ENCODE results near the gene PUS1. TPM values are rescaled to one million over a fixed set of nuclear protein-coding genes. Genes with fewer than 3 reads are reported as not detected.
"Not testable (repeated sequence)": the region's sequence is repeated elsewhere in the genome, so short reads cannot be mapped to it uniquely, and the experiment has no call there.

PUS1 gene
- total and polyA plus RNA-seq, 4 donors, result 6.5 to 20.2 (median 18.8) TPM

DNA sequence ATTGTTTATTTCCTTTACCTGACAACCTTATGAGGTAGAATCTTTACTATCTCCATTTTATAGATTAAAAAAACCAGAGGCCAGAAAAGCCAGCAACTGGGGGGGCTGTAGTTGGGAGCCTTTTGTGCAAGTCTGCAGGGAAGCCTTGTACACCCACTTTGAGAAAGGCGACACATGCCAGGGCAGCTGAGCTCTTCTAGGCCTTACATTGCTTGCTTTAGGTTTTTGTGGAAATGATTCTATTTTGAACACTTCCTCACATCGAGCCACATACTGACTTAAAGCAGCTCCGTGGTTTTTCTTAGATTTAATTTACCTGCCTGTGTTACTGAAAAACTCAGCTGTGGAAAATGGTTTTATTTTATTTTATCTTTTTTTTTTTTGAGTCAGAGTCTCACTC lies 55.3 kb downstream of the PUS1 start:
- Histone ChIP-seq H3K27me3 (ENCODE audit: control insufficient read depth in 1 of 2, insufficient read depth in 2 of 2, low read length in 1 of 2) (no peaks in the 10 kb centered on the region), H3K9me3 (ENCODE audit: control insufficient read depth, low read length) (no peaks in the 10 kb centered on the region), H3K36me3 (ENCODE audit: control insufficient read depth in 1 of 2, insufficient read depth in 2 of 2, low read length in 1 of 2) (peaks cover 5 to 12% of the 10 kb centered on the region in 2 donors), H3K4me1 (ENCODE audit: control insufficient read depth in 1 of 2, insufficient read depth in 2 of 2, low read length in 2 of 2) (no peaks in the 10 kb centered on the region), H3K4me3 (ENCODE audit: low read length in 2 of 2) (no peak overlapping the region), H3K27ac (ENCODE audit: low read depth in 1 of 2, low read length in 2 of 2) (no peak overlapping the region)
- ATAC-seq (ENCODE audit: low FRiP score), result no peak
- 84 to 88% methylated on average over 3 of the region's 3 CpGs for WGBS, 2 donors
- intact Hi-C loops (cut with DNase I), result no loop called here
- DNase-seq, result no peak

DNA sequence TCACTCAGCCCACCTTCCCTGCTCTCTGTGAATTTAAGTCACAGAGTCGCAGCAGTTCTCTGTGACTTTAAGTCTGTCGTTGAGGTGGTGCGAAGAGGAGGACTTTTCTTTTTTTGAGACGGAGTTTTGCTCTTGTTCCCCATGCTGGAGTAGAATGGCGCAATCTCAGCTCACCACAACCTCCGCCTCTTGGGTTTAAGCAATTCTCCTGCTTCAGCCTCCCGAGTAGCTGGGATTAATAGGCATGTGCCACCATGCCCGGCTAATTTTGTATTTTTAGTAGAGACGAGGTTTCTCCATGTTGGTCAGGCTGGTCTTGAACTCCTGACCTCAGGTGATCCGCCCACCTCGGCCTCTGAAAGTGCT lies 56.4 kb downstream of the PUS1 start:
- DNase-seq, result peak; percentile 23 to 59
- H3K4me3 ChIP-seq (ENCODE audit: low read length in 2 of 2); ATAC-seq (ENCODE audit: low FRiP score); H3K27ac ChIP-seq (ENCODE audit: low read depth in 1 of 2, low read length in 2 of 2); intact Hi-C loops (cut with DNase I); H3K9me3 ChIP-seq (ENCODE audit: control insufficient read depth, low read length); H3K27me3 ChIP-seq (ENCODE audit: control insufficient read depth in 1 of 2, insufficient read depth in 2 of 2, low read length in 1 of 2); H3K4me1 ChIP-seq (ENCODE audit: control insufficient read depth in 1 of 2, insufficient read depth in 2 of 2, low read length in 2 of 2): not testable (repeated sequence)
- WGBS, 2 donors, result 92 to 94% methylated on average over 11 of the region's 11 CpGs
- peaks cover 9 to 14% of the 10 kb centered on the region in 2 donors for H3K36me3 ChIP-seq (ENCODE audit: control insufficient read depth in 1 of 2, insufficient read depth in 2 of 2, low read length in 1 of 2)

DNA sequence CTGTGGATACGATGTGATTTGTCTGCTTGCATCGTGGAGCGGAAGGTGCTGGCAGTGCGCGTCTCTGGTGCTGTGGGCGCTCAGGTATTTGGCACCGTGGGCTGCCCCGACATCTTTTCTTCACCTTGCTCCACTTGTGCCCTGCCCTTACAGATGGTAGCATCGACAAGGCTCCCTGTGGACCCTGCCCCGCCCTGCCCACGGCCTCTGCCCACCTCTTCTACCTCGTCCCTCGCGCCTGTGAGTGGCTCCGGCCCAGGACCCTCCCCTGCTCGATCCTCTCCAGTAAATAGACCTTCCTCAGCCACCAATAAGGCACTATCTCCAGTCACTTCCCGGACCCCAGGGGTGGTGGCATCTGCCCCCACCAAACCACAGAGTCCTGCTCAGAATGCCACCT lies 57.3 kb downstream of the PUS1 start:
- Histone ChIP-seq H3K9me3 (ENCODE audit: control insufficient read depth, low read length) (no peaks in the 10 kb centered on the region), H3K36me3 (ENCODE audit: control insufficient read depth in 1 of 2, insufficient read depth in 2 of 2, low read length in 1 of 2) (peaks cover 9 to 19% of the 10 kb centered on the region in 2 donors), H3K27me3 (ENCODE audit: control insufficient read depth in 1 of 2, insufficient read depth in 2 of 2, low read length in 1 of 2) (no peaks in the 10 kb centered on the region), H3K27ac (ENCODE audit: low read depth in 1 of 2, low read length in 2 of 2) (no peak overlapping the region), H3K4me3 (ENCODE audit: low read length in 2 of 2) (no peak overlapping the region), H3K4me1 (ENCODE audit: control insufficient read depth in 1 of 2, insufficient read depth in 2 of 2, low read length in 2 of 2) (no peaks in the 10 kb centered on the region)
- DNase-seq (peak in 1 of 2 donors; percentile 49), ATAC-seq (ENCODE audit: low FRiP score) (no peak)
- 94 to 95% methylated on average over 17 of the region's 17 CpGs for WGBS, 2 donors
- intact Hi-C loops (cut with DNase I), result no loop called here

DNA sequence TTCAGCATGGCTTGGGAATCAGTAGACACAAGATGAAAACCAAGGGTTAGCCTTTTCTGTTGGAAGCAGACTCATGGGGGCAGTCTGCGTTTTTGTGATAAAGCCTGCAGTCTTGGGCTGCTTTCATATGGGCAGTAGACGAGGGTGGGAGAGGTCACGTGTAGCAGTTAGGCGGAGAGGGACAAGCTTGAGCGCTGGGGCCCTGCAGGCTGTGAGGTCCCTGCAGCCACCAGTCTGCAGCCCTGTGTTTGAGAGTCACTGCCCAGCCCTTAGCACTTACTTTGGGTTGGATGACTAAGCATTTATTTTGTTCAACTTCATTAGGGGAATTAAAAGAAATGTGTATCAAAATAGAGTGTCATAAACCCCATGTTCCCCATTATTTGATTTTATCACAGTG lies 57.8 kb downstream of the PUS1 start:
- H3K9me3 ChIP-seq (ENCODE audit: control insufficient read depth, low read length), result no peaks in the 10 kb centered on the region
- 84 to 87% methylated on average over 5 of the region's 5 CpGs for WGBS, 2 donors
- ATAC-seq (ENCODE audit: low FRiP score), result no peak

DNA sequence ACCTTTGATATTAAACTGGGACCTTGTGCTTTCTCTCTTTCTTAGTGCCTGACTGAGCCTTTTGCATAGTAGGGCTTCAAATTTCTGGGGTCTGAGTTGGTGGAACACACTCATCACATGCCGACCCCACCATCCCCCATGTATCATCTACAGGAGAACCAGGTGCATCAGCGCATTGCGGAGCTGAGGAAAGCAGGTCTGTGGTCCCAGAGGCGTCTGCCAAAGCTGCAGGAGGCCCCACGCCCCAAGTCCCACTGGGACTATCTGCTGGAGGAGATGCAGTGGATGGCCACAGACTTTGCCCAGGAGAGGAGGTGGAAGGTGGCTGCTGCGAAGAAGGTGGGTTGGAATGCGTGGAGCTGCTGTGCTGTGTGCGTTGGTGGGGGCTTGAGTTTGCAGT lies 58.5 kb downstream of the PUS1 start:
- ATAC-seq (ENCODE audit: low FRiP score) (no peak), DNase-seq (peak in 1 of 2 donors; percentile 63)
- no peak overlapping the region for H3K27ac ChIP-seq (ENCODE audit: low read depth in 1 of 2, low read length in 2 of 2)
- intact Hi-C loops (cut with DNase I), result no loop called here
- no peaks in the 10 kb centered on the region for H3K4me1 ChIP-seq (ENCODE audit: control insufficient read depth in 1 of 2, insufficient read depth in 2 of 2, low read length in 2 of 2)
- no peaks in the 10 kb centered on the region for H3K9me3 ChIP-seq (ENCODE audit: control insufficient read depth, low read length)
- 89 to 92% methylated on average over 8 of the region's 8 CpGs for WGBS, 2 donors
- H3K4me3 ChIP-seq (ENCODE audit: low read length in 2 of 2), result no peak overlapping the region
- H3K27me3 ChIP-seq (ENCODE audit: control insufficient read depth in 1 of 2, insufficient read depth in 2 of 2, low read length in 1 of 2), result no peaks in the 10 kb centered on the region
- H3K36me3 ChIP-seq (ENCODE audit: control insufficient read depth in 1 of 2, insufficient read depth in 2 of 2, low read length in 1 of 2), result peaks cover 4 to 15% of the 10 kb centered on the region in 2 donors

More for the DNA sequence above, 57.8 kb downstream of the PUS1 start:
- Histone ChIP-seq H3K4me3 (ENCODE audit: low read length in 2 of 2) (no peak overlapping the region), H3K36me3 (ENCODE audit: control insufficient read depth in 1 of 2, insufficient read depth in 2 of 2, low read length in 1 of 2) (peaks cover 4 to 17% of the 10 kb centered on the region in 2 donors), H3K4me1 (ENCODE audit: control insufficient read depth in 1 of 2, insufficient read depth in 2 of 2, low read length in 2 of 2) (no peaks in the 10 kb centered on the region), H3K27ac (ENCODE audit: low read depth in 1 of 2, low read length in 2 of 2) (no peak overlapping the region), H3K27me3 (ENCODE audit: control insufficient read depth in 1 of 2, insufficient read depth in 2 of 2, low read length in 1 of 2) (no peaks in the 10 kb centered on the region)
- intact Hi-C loops (cut with DNase I), result no loop called here
- DNase-seq, result peak in 1 of 2 donors; percentile 33

DNA sequence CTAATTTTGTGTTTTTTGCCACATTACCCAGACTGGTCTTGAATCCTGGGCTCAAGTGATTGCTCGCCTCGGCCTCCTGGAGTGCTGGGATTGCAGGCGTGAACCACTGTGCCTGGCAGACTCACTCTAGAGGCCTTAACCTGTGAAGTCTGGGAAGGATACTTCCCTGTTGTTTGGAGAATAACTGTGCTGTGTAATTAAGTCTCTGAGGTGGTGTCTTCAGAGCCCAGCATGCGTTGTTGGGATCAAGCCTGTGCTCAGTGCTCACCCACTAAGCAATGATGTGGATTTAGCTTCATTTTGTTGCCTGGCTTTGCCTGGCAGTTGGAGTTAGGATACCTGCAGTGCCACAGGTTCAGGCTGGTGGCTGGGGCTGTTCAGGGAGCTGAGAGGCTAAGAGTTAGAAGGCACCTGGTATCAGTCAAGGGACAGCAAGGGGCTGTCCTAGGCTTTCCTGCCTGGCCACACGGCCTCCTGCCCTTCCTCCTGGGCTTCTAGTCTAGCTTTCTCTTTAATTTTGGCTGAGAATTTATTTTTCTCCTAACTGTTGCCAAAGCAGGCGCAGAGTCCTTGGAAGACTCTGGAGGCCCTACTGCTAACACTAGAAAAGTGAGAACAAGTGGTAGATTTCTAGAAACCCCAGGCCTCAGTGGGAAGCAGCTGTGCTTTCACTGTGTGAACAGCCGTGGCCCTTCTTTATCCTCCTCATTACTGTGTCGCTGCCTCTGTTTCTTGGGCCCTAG lies 59.1 kb downstream of the PUS1 start:
- intact Hi-C loops (cut with DNase I), result no loop called here
- DNase-seq (no peak), ATAC-seq (ENCODE audit: low FRiP score) (no peak)
- Histone ChIP-seq H3K27ac (ENCODE audit: low read depth in 1 of 2, low read length in 2 of 2) (no peak overlapping the region), H3K4me3 (ENCODE audit: low read length in 2 of 2) (no peak overlapping the region), H3K36me3 (ENCODE audit: control insufficient read depth in 1 of 2, insufficient read depth in 2 of 2, low read length in 1 of 2) (peaks cover 4 to 14% of the 10 kb centered on the region in 2 donors), H3K4me1 (ENCODE audit: control insufficient read depth in 1 of 2, insufficient read depth in 2 of 2, low read length in 2 of 2) (no peaks in the 10 kb centered on the region), H3K27me3 (ENCODE audit: control insufficient read depth in 1 of 2, insufficient read depth in 2 of 2, low read length in 1 of 2) (no peaks in the 10 kb centered on the region), H3K9me3 (ENCODE audit: control insufficient read depth, low read length) (no peaks in the 10 kb centered on the region)
- WGBS, 2 donors, result 61 to 67% methylated on average over 8 of the region's 8 CpGs

DNA sequence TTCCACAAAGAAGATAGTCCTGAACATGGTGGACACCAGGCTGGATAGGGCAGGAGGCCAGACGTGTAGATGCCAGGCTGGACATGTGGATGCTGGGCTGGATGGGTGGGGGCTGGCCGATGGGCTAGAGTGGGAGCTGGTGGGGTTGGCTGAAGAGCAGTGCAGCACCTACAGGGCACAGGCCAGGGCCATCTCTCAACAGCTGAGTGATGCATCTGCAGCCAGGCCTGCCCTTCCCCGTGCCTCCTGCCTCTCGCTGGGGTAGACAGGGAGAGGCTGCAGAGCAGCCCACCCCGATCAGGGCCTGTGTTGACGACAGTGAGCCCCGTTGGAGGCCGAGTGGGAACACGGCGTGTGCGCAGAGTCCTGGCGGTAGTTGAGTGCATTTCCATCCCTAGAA lies 59.9 kb downstream of the PUS1 start:
- Histone ChIP-seq H3K9me3 (ENCODE audit: control insufficient read depth, low read length) (no peaks in the 10 kb centered on the region), H3K27me3 (ENCODE audit: control insufficient read depth in 1 of 2, insufficient read depth in 2 of 2, low read length in 1 of 2) (no peaks in the 10 kb centered on the region), H3K4me3 (ENCODE audit: low read length in 2 of 2) (no peak overlapping the region), H3K36me3 (ENCODE audit: control insufficient read depth in 1 of 2, insufficient read depth in 2 of 2, low read length in 1 of 2) (peaks cover 4 to 14% of the 10 kb centered on the region in 2 donors), H3K27ac (ENCODE audit: low read depth in 1 of 2, low read length in 2 of 2) (no peak overlapping the region), H3K4me1 (ENCODE audit: control insufficient read depth in 1 of 2, insufficient read depth in 2 of 2, low read length in 2 of 2) (no peaks in the 10 kb centered on the region)
- intact Hi-C loops (cut with DNase I), result no loop called here
- peak in 1 of 2 donors; percentile 33 for DNase-seq
- 89 to 91% methylated on average over 12 of the region's 12 CpGs for WGBS, 2 donors
- peak; percentile 21 for ATAC-seq (ENCODE audit: low FRiP score)

DNA sequence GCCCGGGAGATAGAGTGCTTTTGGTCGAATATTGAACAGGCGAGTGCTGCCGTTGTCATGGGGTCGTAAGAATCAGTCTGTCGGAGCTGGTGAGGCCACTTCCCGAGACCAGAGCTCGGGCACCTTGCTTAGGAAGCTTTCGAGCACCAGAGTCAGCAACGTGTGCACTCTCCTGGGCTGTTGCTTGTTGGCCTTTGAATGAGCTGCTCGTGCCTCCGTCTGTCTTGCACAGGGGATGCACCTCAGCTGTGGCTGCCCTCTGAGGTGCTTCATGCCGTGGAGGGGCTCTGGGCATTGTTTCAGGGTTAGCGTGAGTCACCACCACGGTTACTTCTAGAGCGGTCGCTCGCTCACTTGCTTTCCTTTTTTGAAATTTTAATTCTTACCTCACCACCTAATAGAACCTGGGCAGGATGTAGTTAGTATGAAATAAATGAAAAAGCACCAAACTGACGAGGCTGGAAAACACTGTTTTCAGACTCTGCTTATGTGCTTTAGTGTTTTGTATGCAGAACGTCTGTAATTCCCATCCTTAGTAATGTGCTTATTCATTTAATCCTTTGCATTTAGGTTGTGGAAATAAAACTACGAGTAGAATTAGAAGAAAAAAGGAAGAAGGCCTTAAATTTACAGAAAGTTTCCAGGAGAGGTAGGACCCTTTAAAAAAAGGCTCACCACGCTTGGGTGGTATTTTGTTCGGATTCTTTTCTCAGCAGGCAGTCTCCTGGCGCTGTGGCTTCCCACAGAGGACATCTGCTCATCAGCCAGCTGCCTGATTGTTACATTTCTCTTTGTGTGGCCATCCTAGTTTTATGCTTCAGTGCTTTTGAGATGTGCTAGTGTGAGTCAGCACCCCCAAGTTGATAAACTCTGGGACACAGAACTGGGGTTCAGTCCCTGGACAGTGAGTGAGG lies 61.2 kb downstream of the PUS1 start:
- peak in 1 of 2 donors; percentile 64 for DNase-seq
- H3K36me3 ChIP-seq (ENCODE audit: control insufficient read depth in 1 of 2, insufficient read depth in 2 of 2, low read length in 1 of 2), result peaks cover 4 to 15% of the 10 kb centered on the region in 2 donors
- no peak overlapping the region for H3K4me3 ChIP-seq (ENCODE audit: low read length in 2 of 2)
- H3K4me1 ChIP-seq (ENCODE audit: control insufficient read depth in 1 of 2, insufficient read depth in 2 of 2, low read length in 2 of 2), result no peaks in the 10 kb centered on the region
- intact Hi-C loops (cut with DNase I), result no loop called here
- no peak for ATAC-seq (ENCODE audit: low FRiP score)
- H3K27ac ChIP-seq (ENCODE audit: low read depth in 1 of 2, low read length in 2 of 2), result no peak overlapping the region
- H3K9me3 ChIP-seq (ENCODE audit: control insufficient read depth, low read length), result no peaks in the 10 kb centered on the region
- H3K27me3 ChIP-seq (ENCODE audit: control insufficient read depth in 1 of 2, insufficient read depth in 2 of 2, low read length in 1 of 2), result no peaks in the 10 kb centered on the region
- 69 to 75% methylated on average over 24 of the region's 24 CpGs for WGBS, 2 donors
